Adrenal gland (tissue), 12 donors: Measurements from ENCODE around the gene DYNLRB2. TPM values are rescaled to one million over a fixed set of nuclear protein-coding genes. Genes with fewer than 3 reads are reported as not detected.

ENCODE experiments used
- DNase-seq, 7 donors: peaks; one replicate each; pipeline ENCODE4 v3.0.0-alpha.2; 2019 to 2020
- H3K27ac ChIP-seq, 5 donors: fragments of 200-600 bp; sonication (generic) in 4 of 5; 1 replicate in 3 of 5; 2 replicates in 2 of 5; pipeline versions ENCODE4 v1.5.1 to v1.8.0; 2016 to 2020; ENCODE audit warnings: mild to moderate bottlenecking in 1 of 5
- H3K27me3 ChIP-seq: fragments of 200-600 bp; 2 replicates; pipeline ENCODE4 v1.8.0; 2021
- H3K36me3 ChIP-seq, 2 donors: fragments of 200-600 bp; replicated peaks in 1 of 2; 1 replicate in 1 of 2; 2 replicates in 1 of 2; pipeline versions ENCODE4 v1.5.1 to v1.8.0; 2018 to 2022
- H3K4me1 ChIP-seq, 2 donors: fragments of 200-600 bp; replicated peaks in 1 of 2; 1 replicate in 1 of 2; 2 replicates in 1 of 2; pipeline versions ENCODE4 v1.5.1 to v1.8.0; 2018 to 2021
- H3K4me3 ChIP-seq, 4 donors: fragments of 200-600 bp; sonication (generic) in 3 of 4; one replicate each; pipeline ENCODE4 v1.5.1; 2016 to 2018
- H3K9me3 ChIP-seq, 3 donors: fragments of 200-600 bp; sonication (generic) in 1 of 3; replicated peaks in 1 of 3; 1 replicate in 2 of 3; 2 replicates in 1 of 3; pipeline versions ENCODE4 v1.5.1 to v1.8.0; 2016 to 2021
- POLR2A ChIP-seq, 2 donors: fragments of 450-650 bp; IDR thresholded peaks; one replicate each; pipeline ENCODE4 v1.6.1; 2017; ENCODE audit warnings: antibody characterized with exemption in 2 of 2, mild to moderate bottlenecking in 2 of 2, moderate library complexity in 1 of 2
- WGBS, 4 donors: extraction: QIAGEN DNeasy Blood & Tissue Kit in 2 of 4; methylation state at CpG; one replicate each; pipeline versions ENCODE4 v1.1.5 to v1.1.7; 2013 to 2017; 5-methylcytosine and 5-hydroxymethylcytosine counted together
- intact Hi-C, 2 donors: fragments of 100-400 bp; cut with DNase I; formaldehyde crosslinking; loops; one replicate each; pipeline versions ENCODE4 v1.14.1 to v1.15.0; 2022 to 2023
- polyA plus RNA-seq, 3 donors: library from polyadenylated mRNA; stranded (reverse); fragments of 200-250 nt in 2 of 3; fragments of 350-450 nt in 1 of 3; fragmentation: Illumina TruSeq in 1 of 3; extraction: RNeasy Lipid Tissue Mini Kit (QIAGEN cat#74804) in 1 of 3; gene quantifications; one replicate each; pipeline ENCODE4 v1.2.3, GENCODE V29; 2013 to 2014
- total RNA-seq, 9 donors: library from RNA; depleted of rRNA in 4 of 9; stranded (reverse); fragments of >200 nt in 4 of 9; fragments of 120-200 nt in 1 of 9; fragmentation: NEBNext Ultra II Directional in 1 of 9; extraction: Animal tissue kit (Norgen Biotek cat#: 25700) in 1 of 9; gene quantifications; one replicate each; pipeline versions ENCODE4 v1.1.0 to v1.2.4, GENCODE V29; 2013 to 2023
- TF ChIP-seq, protein P1 (sequence below), 6 experiments: fragments of 450-650 bp in 4 of 6; fragments of 200-600 bp in 2 of 6; sonication (generic) in 1 of 6; IDR thresholded peaks; 1 replicate in 5 of 6; 2 replicates in 1 of 6; pipeline versions ENCODE4 v1.5.1 to v1.8.0; 2016 to 2021; ENCODE audit warnings: antibody characterized with exemption in 6 of 6, mild to moderate bottlenecking in 2 of 6, moderate library complexity in 1 of 6
- donor health status: healthy with polysubstance abuse.
- donor health status: Bipolar disorder and iron deficiency.
- donor health status: DM: yes; HTN: yes; CAD: no.
- donor health status: DM: no; HTN: no; CAD: no.
- donor health status: DM: no; HTN: no; CAD: no.
- donor health status: DM: yes; HTN: yes; CAD: no.

The DYNLRB2 gene
- total and polyA plus RNA-seq, 12 donors = 1.4 to 6.4 (median 2.7) TPM; not detected in 1

DNA sequence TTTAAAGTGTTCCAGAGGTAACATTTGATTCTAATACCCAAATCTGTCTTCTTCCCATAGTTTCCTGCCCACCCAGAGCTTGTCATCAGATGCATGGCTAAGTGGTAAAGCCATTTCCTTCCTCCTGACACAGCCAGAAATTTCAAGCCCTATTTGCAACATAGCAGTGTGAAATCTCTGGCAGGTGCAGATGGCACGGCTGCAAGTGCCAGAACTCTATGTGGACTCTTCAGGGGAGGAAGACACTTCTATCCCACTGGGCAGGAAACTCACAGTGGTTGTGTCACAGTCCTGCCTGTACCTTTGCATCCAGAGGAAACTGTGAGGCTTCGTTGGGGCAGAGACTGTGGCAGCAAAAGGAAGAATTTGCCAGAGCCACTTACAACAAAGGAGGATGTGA is 13.2 kb downstream of the DYNLRB2 start:
- H3K36me3 ChIP-seq = no peaks in the 10 kb centered on the region

DNA sequence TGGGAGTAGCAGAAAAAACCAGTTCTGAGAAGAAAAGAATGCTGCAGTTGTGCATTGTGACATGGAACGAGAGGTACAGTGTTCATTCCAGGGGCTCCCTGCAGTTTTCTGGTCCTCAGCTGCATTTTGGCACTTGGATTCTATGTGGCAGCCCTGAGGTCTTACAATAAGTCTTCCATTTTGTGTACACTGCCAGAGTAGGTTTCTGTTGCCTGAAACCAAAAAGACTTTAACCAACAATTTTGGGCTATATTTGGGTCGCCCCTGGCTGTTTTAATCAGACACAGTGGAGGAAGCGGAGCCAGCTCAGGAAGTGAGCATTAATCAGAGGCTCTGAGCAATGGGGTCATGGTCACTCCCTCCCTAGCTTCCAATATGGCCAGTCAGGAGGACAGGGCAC is 15.7 kb downstream of the DYNLRB2 start:
- WGBS, 4 donors = 36 to 43% (median 38%) methylated on average over 3 of the region's 3 CpGs
- intact Hi-C loops = no loop called here
- no peak for DNase-seq
- TF ChIP-seq POLR2A (IDR thresholded peaks at IDR 0.05) = no peak
- TF ChIP-seq, protein P1, sequence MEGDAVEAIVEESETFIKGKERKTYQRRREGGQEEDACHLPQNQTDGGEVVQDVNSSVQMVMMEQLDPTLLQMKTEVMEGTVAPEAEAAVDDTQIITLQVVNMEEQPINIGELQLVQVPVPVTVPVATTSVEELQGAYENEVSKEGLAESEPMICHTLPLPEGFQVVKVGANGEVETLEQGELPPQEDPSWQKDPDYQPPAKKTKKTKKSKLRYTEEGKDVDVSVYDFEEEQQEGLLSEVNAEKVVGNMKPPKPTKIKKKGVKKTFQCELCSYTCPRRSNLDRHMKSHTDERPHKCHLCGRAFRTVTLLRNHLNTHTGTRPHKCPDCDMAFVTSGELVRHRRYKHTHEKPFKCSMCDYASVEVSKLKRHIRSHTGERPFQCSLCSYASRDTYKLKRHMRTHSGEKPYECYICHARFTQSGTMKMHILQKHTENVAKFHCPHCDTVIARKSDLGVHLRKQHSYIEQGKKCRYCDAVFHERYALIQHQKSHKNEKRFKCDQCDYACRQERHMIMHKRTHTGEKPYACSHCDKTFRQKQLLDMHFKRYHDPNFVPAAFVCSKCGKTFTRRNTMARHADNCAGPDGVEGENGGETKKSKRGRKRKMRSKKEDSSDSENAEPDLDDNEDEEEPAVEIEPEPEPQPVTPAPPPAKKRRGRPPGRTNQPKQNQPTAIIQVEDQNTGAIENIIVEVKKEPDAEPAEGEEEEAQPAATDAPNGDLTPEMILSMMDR (IDR thresholded peaks at IDR 0.05) = no peak
- Histone ChIP-seq H3K27ac (no peak overlapping the region), H3K4me1 (no peaks in the 10 kb centered on the region), H3K4me3 (no peak overlapping the region), H3K36me3 (no peaks in the 10 kb centered on the region), H3K27me3 (no peaks in the 10 kb centered on the region), H3K9me3 (no peaks in the 10 kb centered on the region)

More for the DNA sequence above, 13.2 kb downstream of the DYNLRB2 start:
- intact Hi-C loops = no loop called here
- Histone ChIP-seq H3K9me3 (no peaks in the 10 kb centered on the region), H3K4me1 (no peaks in the 10 kb centered on the region), H3K4me3 (no peak overlapping the region), H3K27me3 (no peaks in the 10 kb centered on the region), H3K27ac (no peak overlapping the region)
- 7 to 33% (median 26%) methylated on average over 2 of the region's 2 CpGs for WGBS, 4 donors
- TF ChIP-seq POLR2A (IDR thresholded peaks at IDR 0.05) = no peak
- TF ChIP-seq, protein P1 (IDR thresholded peaks at IDR 0.05) = no peak
- no peak for DNase-seq

DNA sequence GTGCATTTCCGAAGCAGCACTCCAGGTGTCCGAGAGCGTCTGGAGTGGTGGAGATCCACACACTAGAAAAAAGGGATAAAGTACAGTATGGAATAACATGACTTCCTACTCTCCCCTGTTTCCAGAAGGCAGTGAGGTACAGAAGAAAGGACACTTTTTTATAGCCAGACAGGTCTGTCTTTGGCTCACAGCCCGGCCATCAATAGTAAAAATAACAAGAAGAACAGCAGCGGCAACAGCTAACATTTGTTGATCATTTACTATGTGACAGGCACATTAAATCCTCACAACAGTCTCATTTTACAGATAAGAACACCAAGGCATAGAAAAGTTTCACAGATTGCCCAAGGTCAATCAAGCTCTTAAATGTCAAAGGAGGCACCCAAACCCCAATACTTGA is 16.2 kb downstream of the DYNLRB2 start:
- H3K27me3 ChIP-seq = no peaks in the 10 kb centered on the region

DNA sequence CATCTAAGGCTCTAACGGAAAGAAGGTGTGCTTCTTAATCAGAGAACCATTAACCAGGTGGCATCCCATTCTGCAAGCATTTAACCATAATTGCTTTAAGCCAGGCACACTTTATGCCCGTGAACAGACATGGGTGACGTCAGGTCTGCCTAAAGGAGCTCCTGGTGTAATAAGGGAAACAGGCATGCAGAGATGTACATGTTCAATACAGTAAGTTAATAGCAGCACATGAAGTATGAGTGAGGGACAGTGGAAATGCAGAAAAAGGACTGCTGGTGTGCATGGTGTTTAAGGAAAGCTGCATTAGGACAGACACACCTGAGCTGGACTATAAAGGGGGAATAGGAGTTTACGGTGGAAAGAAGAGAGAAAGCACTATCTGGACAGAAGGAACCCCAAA is 18.6 kb downstream of the DYNLRB2 start:
- H3K27me3 ChIP-seq = no peaks in the 10 kb centered on the region
- no peaks in the 10 kb centered on the region for H3K36me3 ChIP-seq
- H3K4me3 ChIP-seq = no peak overlapping the region
- H3K9me3 ChIP-seq = no peaks in the 10 kb centered on the region
- 59 to 74% (median 60%) methylated on average over 4 of the region's 4 CpGs for WGBS, 4 donors
- H3K4me1 ChIP-seq = no peaks in the 10 kb centered on the region
- no peak for TF ChIP-seq POLR2A (IDR thresholded peaks at IDR 0.05)
- TF ChIP-seq, protein P1 (IDR thresholded peaks at IDR 0.05) = no peak
- H3K27ac ChIP-seq = no peak overlapping the region
- no peak for DNase-seq
- intact Hi-C loops = no loop called here

More for the DNA sequence above, 16.2 kb downstream of the DYNLRB2 start:
- no peaks in the 10 kb centered on the region for H3K4me1 ChIP-seq
- no peaks in the 10 kb centered on the region for H3K36me3 ChIP-seq
- DNase-seq = no peak
- H3K27ac ChIP-seq = no peak overlapping the region
- no peaks in the 10 kb centered on the region for H3K9me3 ChIP-seq
- intact Hi-C loops = no loop called here
- TF ChIP-seq, protein P1 (IDR thresholded peaks at IDR 0.05) = no peak
- TF ChIP-seq POLR2A (IDR thresholded peaks at IDR 0.05) = no peak
- H3K4me3 ChIP-seq = no peak overlapping the region
- 77 to 88% (median 82%) methylated on average over 5 of the region's 5 CpGs for WGBS, 4 donors
